Immature natural killer cell (primary cell): ENCODE data around the gene ZNF780A. TPM values are rescaled to one million over a fixed set of nuclear protein-coding genes. Genes with fewer than 3 reads are reported as not detected.

Source experiments
- DNase-seq, 3 donors: peaks; one replicate each; pipeline ENCODE4 v3.0.0; 2022; ENCODE audit warnings: mixed read lengths in 1 of 3
- H3K27ac Mint-ChIP-seq, 6 donors: one replicate each; pipeline ENCODE4 v1.8.0; 2020; ENCODE audit warnings: mixed read lengths in 6 of 6, mild to moderate bottlenecking in 5 of 6, inconsistent platforms in 4 of 6, moderate library complexity in 3 of 6
- H3K27me3 Mint-ChIP-seq, 3 donors: one replicate each; pipeline ENCODE4 v1.8.0; 2020 to 2021; ENCODE audit warnings: low read depth in 3 of 3, mild to moderate bottlenecking in 3 of 3, mixed read lengths in 3 of 3, moderate library complexity in 3 of 3, inconsistent platforms in 1 of 3
- H3K36me3 Mint-ChIP-seq, 3 donors: one replicate each; pipeline ENCODE4 v1.8.0; 2020; ENCODE audit warnings: mixed read lengths in 3 of 3, inconsistent platforms in 2 of 3, mild to moderate bottlenecking in 2 of 3
- H3K4me1 Mint-ChIP-seq, 2 donors: one replicate each; pipeline ENCODE4 v1.8.0; 2020; ENCODE audit warnings: inconsistent platforms in 2 of 2, mild to moderate bottlenecking in 2 of 2, mixed read lengths in 2 of 2, moderate library complexity in 1 of 2
- H3K4me3 Mint-ChIP-seq, 5 donors: one replicate each; pipeline ENCODE4 v1.8.0; 2020; ENCODE audit warnings: mild to moderate bottlenecking in 5 of 5, mixed read lengths in 5 of 5, inconsistent platforms in 3 of 5, moderate library complexity in 3 of 5
- H3K9me3 Mint-ChIP-seq, 6 donors: one replicate each; pipeline ENCODE4 v1.8.0; 2020; ENCODE audit warnings: mild to moderate bottlenecking in 6 of 6, mixed read lengths in 6 of 6, inconsistent platforms in 4 of 6, moderate library complexity in 3 of 6
- polyA plus RNA-seq, 3 donors: library from polyadenylated mRNA; unstranded; fragments of 300-500 nt; fragmentation: Illumina TruSeq; gene quantifications; one replicate each; pipeline ENCODE4 v1.2.3, GENCODE V29; 2021

Gene ZNF780A
- polyA plus RNA-seq, 3 donors from 2014 or later = 9.7 to 17.3 (median 12.4) TPM

- H3K27ac Mint-ChIP-seq = no peak overlapping the region
- peaks cover 17 to 89% (median 74%) of the 10 kb centered on the region in 6 donors for H3K9me3 Mint-ChIP-seq
- peaks cover 3 to 29% (median 8%) of the 10 kb centered on the region in 3 donors for H3K36me3 Mint-ChIP-seq
- DNase-seq = no peak
- H3K4me1 Mint-ChIP-seq = no peaks in the 10 kb centered on the region
- peaks cover 0 to 2% (median 0%) of the 10 kb centered on the region in 3 donors for H3K27me3 Mint-ChIP-seq
- H3K4me3 Mint-ChIP-seq = no peak overlapping the region
Measured at GRCh38 chr19:40023969-40024368, 66.8 kb downstream of the ZNF780A start.

Other genes starting within 250 kb of the ZNF780A start
- 100 to 1,000 TPM; 127 to 166 (median 143) TPM for gene FBL, start 244.6 kb downstream of the ZNF780A start, polyA plus RNA-seq
- gene FCGBP, start 156.3 kb downstream of the ZNF780A start, polyA plus RNA-seq = under 1 TPM in 2 of 3 donors, not detected in 1; 0.36 to 0.92 TPM
- 100 to 1,000 TPM; 113 to 133 (median 127) TPM for gene PSMC4, start 119.8 kb downstream of the ZNF780A start, polyA plus RNA-seq
- gene ZNF546, start 93.9 kb downstream of the ZNF780A start, polyA plus RNA-seq = 1 to 10 TPM in 2 of 3 donors, not detected in 1; 2.4 to 2.5 TPM
- 10 to 100 TPM in 1 of 3 donors, 1 to 10 TPM in 2; 7.1 to 10.6 (median 9.5) TPM for gene ZNF780B, start 34.7 kb downstream of the ZNF780A start, polyA plus RNA-seq
- gene MAP3K10, start 100.5 kb upstream of the ZNF780A start, polyA plus RNA-seq = under 1 TPM in 2 of 3 donors, not detected in 1; 0.36 to 0.42 TPM
- not detected for gene TTC9B, start 127.4 kb upstream of the ZNF780A start, polyA plus RNA-seq
- gene CCNP, start 135.7 kb upstream of the ZNF780A start, polyA plus RNA-seq = not detected
- gene AKT2, start 194.4 kb upstream of the ZNF780A start, polyA plus RNA-seq = 10 to 100 TPM; 32.7 to 47.6 (median 34.4) TPM